ENCODE data around the gene WDSUB1.

WDSUB1 gene

GRCh38 chr2:159186462-159186861, 100.0 kb downstream of the WDSUB1 start:
- TF ChIP-seq CTCF (IDR thresholded peaks at IDR 0.05; ENCODE audit: low read depth, low read length, missing control alignments) = no peak
- no peak overlapping the region for H3K4me3 ChIP-seq (ENCODE audit: low read depth, low read length)
- DNase-seq (ENCODE audit: low read depth) = no peak
